Hippocampal formation (tissue), 2 donors: ENCODE results near the gene S100PBP.

Experiments
- DNase-seq, 2 donors: peaks; one replicate each; lab custom pipeline; 2025; lab: John Stamatoyannopoulos, UW

S100PBP gene

GRCh38 chr1:32817159-32817814 lies at the start of gene S100PBP, which contains the start of gene YARS1:
TSS of gene S100PBP (plus strand) at chr1:32817653. CDS start at chr1:32826100, 8,447 bp downstream.
TSS of gene YARS1 (minus strand) at chr1:32817358. CDS start at chr1:32817244, 114 bp downstream.
- peak; percentile 99 for DNase-seq

- DNase-seq, result no peak
These were observed 49.2 kb upstream of the S100PBP start for GRCh38 chr1:32768110-32768850.

- DNase-seq, result no peak
These were observed 47.8 kb upstream of the S100PBP start for GRCh38 chr1:32769524-32770220.

- DNase-seq, result no peak
These were observed 47.2 kb upstream of the S100PBP start for GRCh38 chr1:32770221-32770731.

GRCh38 chr1:32770741-32771548 lies 46.5 kb upstream of the S100PBP start:
- no peak for DNase-seq

- no peak for DNase-seq
These were observed 45.7 kb upstream of the S100PBP start for GRCh38 chr1:32771561-32772280.

GRCh38 chr1:32772281-32773017 lies 45.0 kb upstream of the S100PBP start:
- DNase-seq, result no peak

GRCh38 chr1:32773018-32773763 lies 44.3 kb upstream of the S100PBP start:
- peak; percentile 32 to 60 for DNase-seq

GRCh38 chr1:32773764-32774463 lies 43.5 kb upstream of the S100PBP start:
- no peak for DNase-seq

GRCh38 chr1:32774464-32774808 lies 43.0 kb upstream of the S100PBP start:
- DNase-seq, result no peak

- DNase-seq, result no peak
These were observed 42.4 kb upstream of the S100PBP start for GRCh38 chr1:32774950-32775634.

GRCh38 chr1:32775640-32776337 lies 41.7 kb upstream of the S100PBP start:
- DNase-seq, result no peak

GRCh38 chr1:32779242-32779641 lies 38.2 kb upstream of the S100PBP start:
- no peak for DNase-seq

- DNase-seq, result no peak
These were observed 37.4 kb upstream of the S100PBP start for GRCh38 chr1:32780005-32780404.

GRCh38 chr1:32780628-32781234 lies 36.7 kb upstream of the S100PBP start:
- no peak for DNase-seq

GRCh38 chr1:32782086-32782485 lies 35.4 kb upstream of the S100PBP start:
- DNase-seq, result no peak

- no peak for DNase-seq
These were observed 33.6 kb upstream of the S100PBP start for GRCh38 chr1:32783851-32784250.
